T-helper 2 cell treated with Interferon-gamma antibody and Interleukin-4, amounts not matched to agents 100 ng/mL and 5 ng/mL, for 36 hours (primary cell): ENCODE data around the gene PFN4. TPM values are rescaled to one million over a fixed set of nuclear protein-coding genes. Genes with fewer than 3 reads are reported as not detected.

Source experiments
- intact Hi-C: fragments of 100-400 bp; cut with micrococcal nuclease; formaldehyde crosslinking; loops from one replicate; pipeline ENCODE4 v1.15.1; 2023
- total RNA-seq: library from RNA; stranded (reverse); gene quantifications from 2 replicates; pipeline ENCODE4 v1.2.3, GENCODE V29; 2022

PFN4 gene
- total RNA-seq, 1 donor from 2014 or later = not detected

DNA sequence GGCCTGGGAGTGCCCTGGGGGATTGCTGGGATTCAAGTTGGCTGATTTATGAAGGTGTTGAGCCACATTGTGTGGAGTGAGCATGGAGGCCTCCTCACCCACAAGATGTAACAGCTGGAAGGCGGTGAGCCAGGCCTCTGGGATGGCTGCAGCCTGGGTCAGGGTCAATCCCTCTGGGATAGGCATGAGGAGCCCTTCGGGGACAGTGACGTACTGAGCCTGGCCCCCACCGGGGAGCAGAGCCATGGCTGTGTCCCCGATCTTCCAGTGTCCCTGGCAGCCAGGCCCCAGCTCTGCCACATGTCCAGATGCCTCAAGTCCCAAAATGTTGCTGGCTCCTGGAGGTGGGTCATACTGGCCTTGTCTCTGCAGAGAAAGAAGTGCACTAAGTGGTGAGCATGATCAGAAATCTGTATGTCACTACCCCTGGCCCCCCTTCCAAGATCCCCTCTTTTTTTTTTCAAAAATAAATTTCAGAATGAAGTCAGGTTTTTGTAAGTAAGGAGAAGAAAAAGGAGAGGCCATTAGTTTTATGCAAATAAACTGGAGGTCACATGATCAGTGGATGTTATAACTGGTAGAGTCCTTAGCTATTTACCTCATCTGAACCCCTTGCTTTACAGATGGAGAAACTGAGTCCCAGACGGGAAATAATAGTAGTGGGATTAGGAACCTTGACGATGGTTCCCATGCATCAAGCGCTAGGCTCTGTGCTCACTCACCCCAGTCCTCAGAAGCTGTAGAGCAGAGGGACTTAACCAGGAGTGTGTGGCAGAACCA is 40.2 kb downstream of the PFN4 start:
- intact Hi-C loops = no loop called here

DNA sequence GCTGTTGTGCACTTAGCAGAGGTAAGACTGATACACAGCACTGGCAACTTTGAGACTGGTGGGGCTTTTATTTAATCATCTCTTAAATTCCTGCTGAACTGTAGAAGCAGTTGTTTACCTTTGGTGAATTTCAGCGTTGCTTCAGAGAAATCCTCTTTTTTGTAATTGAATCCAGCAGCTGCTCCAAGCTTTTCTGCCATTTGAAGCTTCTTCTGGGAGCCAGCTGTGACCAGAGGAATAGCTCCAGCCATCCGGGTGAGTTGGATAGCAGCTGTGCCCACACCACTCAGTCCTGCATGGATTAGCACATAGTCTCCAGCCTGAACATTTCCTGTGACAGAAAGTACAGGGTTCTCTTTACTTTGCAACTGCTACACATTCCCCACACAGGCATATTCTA is 42.4 kb downstream of the PFN4 start:
- intact Hi-C loops = no loop called here

DNA sequence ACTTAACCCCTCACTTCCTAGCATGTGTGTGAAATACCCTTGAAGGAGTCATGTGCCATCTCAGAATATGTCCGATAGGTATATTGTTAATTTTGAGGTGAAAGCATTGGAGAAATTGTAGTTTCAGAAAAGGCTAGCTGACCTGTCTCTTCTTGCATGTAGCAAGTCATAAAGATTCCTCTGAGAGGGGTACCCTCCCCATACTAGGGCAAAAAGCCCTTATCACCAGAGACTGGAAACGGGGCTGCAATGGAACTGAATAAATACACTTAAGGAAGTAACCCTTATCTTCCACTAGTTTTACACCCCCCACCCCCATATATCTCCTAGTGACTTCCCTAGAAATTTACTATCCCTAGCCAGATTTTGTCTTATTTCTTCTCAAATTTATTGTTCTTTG is 45.3 kb downstream of the PFN4 start:
- intact Hi-C loops = loop anchor here (2.0 to 10.0 kb wide), 3 partner anchors 45 to 717 kb away; partner anchors contain the start of genes CENPO, FAM228B, NCOA1 and PFN4

DNA sequence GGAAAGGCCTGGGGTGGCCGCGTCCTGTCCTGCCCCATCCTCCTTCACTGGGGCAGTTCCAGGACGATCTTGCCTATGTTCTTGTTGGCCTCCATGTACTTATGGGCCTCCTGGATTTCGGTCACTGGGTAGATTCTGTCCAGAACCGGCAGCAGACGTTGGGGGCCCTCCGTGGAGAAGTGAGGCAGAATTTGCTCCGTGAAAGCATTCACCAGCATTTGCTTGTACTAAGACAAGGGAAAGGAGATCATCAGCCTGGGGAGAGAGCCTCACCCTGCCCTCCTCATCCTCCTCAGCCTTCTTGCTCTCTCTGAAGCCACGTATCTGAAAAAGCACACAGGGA is 45.6 kb downstream of the PFN4 start:
- intact Hi-C loops = loop anchor here (2.0 to 10.0 kb wide), 3 partner anchors 45 to 717 kb away; partner anchors contain the start of genes CENPO, FAM228B, NCOA1 and PFN4

DNA sequence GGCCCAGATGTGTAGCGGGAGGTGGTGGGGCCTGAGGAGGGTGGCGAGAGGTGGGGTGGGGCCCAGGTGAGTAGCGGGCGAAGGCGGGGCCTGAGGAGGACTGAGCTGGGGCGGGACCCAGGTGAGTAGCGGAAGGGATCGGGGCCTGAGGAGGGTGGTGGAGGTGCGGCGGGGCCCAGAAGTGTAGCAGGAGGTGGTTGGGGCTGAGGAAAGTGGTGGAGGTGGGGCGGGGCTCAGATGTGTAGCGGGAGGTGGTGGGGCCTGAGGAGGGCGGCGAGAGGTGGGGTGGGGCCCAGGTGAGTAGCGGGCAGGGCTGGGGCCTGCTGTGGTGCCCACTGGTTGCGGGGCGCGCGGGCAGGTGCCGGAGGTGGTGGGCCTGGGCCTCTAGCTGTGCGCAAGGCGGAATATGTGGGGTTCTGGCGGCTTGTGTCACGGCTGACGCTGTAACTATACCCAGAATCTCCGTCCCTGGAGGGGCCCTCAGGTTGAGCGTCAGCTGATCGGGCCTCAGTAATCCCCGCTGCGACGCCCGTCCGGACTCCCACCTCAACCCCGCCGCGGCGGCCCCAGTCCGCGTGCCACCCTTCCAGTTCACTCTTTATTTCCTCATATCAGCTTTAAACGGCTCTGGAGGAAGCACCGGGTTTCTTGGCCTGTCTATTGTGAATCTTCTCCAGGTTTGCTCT is 46.1 kb downstream of the PFN4 start:
- intact Hi-C loops = loop anchor here (1.0 to 10.0 kb wide), 8 partner anchors 7 to 718 kb away; partner anchors contain the start of genes ATAD2B, CENPO, FAM228B and ITSN2

DNA sequence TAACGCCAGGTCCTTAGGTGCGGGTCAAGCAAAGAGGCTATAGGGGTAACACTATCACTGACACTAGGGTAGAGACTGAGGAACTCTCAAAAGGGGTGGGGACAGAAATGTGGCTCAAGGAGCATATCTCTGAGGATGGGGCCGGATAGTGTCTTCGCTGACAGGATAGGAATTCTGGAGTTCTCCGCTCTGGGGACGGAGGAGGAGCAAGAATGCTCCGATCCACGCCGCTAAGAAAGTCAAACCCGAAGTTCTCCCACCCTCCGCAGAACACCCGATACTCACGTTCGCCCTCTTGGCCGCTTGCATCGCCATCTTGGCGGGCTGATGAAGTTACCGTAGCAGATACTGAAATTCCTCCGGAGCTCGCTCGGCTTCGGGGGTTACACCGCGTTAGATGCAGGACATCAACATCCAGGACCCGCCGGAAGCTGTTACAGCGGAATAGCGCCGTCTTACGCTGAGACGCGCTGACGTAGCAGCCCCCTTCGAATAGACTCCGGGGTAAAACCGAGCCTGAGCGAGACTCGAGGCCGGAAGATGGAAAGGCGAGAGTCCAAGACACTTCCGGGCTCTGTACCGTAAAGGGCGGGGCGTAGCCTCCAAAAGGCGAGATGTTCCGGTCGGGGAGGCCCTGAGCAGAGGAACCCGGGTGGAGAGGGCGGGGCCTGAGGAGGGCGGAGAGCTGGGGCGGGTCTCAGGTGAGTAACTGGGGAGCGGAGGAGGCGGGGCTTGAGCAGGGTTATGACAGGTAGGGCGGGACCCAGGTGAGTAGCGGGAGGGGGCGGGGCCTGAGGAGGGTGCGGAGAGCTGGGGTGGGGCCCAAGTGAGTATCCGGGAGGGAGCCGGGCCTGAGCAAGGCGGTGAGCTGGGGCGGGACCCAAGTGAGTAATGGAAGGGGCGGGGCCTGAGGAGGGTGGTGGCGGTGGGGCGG is 47.0 kb downstream of the PFN4 start, which contains the start of gene SF3B6:
SF3B6 (minus strand) TSS at position 412 of the 934 bp plus-strand sequence; CDS start at position 315, 97 bp downstream.
- intact Hi-C loops = loop anchor here (1.0 to 10.0 kb wide), 8 partner anchors 8 to 719 kb away; partner anchors contain the start of genes ATAD2B, CENPO, FAM228B and ITSN2

DNA sequence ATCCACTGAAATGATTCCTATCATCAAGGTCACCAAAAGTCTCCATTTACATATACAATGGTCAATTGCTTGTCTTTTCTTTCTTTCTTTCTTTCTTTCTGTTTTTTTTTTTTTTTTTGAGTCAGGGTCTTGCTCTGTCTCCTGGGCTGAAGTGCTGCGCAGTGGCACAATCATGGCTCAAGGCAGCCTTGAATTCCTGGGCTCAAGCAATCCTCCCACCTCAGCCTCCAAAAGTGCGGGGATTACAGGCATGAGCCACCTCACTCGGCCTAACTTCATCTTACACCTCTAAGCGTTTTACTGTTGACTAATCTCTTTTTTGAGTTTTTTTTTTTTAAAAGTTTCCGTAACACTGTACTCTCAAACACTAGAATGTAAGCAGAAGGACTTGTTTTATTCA is 47.9 kb downstream of the PFN4 start:
- intact Hi-C loops = loop anchor here (10.0 kb wide), 1 partner anchor 720 kb away; the partner anchor contains the start of genes CENPO and PTRHD1

DNA sequence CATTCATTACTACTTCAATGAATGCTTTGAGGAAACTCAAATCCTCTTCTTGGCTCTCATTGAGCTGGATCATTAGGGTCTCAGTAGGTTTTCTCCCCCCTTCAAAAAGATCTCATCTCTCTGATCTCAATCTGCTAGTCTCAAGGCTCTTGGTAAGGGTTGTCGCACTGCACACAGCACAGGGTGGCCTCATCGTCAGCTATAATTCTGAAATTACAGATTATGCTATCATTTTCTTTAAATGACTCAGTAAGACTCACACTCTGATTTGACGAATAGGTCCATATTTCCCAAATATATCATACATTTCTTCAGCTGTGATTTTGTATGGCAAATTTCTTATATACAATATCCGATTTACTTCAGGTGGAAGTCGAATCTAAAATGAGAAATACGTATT is 49.3 kb downstream of the PFN4 start:
- intact Hi-C loops = loop anchor here (10.0 kb wide), 1 partner anchor 721 kb away; the partner anchor contains the start of genes CENPO and PTRHD1

DNA sequence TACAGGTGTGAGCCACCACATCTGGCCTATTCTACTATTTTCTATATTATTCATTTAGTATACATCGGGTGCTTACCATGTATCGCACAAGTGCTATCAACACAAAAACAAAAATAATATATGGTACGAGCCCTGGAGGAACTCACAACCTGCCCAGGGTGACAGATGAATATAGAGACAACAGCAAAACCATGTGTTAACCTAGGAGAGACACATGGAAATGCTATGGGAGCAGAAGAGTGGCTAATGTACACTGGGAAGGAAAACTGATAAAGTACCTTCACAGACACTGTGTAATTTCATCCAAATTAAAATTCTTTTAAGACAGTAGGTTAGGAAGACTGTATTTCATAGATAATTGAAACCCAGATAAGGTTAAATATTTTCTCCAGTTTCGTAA is 50.9 kb downstream of the PFN4 start:
- intact Hi-C loops = loop anchor here (10.0 kb wide), 1 partner anchor 723 kb away; the partner anchor contains the start of genes CENPO and PTRHD1

DNA sequence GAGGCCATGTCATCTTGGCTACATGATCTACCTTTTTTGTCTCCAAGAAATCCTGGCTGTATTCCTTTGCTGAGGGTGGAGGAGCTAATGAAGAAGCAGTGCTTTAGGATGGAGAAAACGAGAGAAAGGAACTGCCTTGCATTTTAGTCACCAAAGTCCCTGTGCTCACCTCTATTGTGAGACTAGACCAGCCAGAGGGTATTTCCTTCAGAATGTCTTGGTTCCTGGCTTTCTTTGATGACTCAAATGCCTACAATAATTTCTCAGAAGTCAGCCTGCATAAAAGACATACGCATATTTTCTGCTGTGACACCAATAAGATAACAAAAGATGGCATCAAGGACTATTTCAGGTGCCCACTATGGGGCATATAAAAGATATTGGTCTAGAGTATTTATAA is 57.8 kb downstream of the PFN4 start:
- intact Hi-C loops = no loop called here

Other genes starting within 250 kb of the PFN4 start
- gene ATAD2B, start 196.2 kb downstream of the PFN4 start, total RNA-seq = 25.5 and 28.8 TPM in 2 replicates
- 14.6 and 15.9 TPM in 2 replicates for gene UBXN2A, start 182.9 kb downstream of the PFN4 start, total RNA-seq
- 0.09 TPM in 1 of 2 replicates, not detected in the other for gene MFSD2B, start 113.2 kb downstream of the PFN4 start, total RNA-seq
- 20.2 and 22.3 TPM in 2 replicates for gene WDCP, start 75.9 kb downstream of the PFN4 start, total RNA-seq
- gene FKBP1B, start 73.6 kb downstream of the PFN4 start, total RNA-seq = 0.43 and 0.86 TPM in 2 replicates
- gene SF3B6, start 47.0 kb downstream of the PFN4 start, total RNA-seq = 92.5 and 94.6 TPM in 2 replicates
- gene TP53I3, start 38.5 kb downstream of the PFN4 start, total RNA-seq = 2.2 and 2.7 TPM in 2 replicates
- 6.6 and 6.8 TPM in 2 replicates for gene FAM228B, start 135 bp upstream of the PFN4 start, total RNA-seq
- 0.57 TPM in 1 of 2 replicates, not detected in the other for gene FAM228A, start 51.7 kb upstream of the PFN4 start, total RNA-seq
- gene ITSN2, start 237.2 kb upstream of the PFN4 start, total RNA-seq = 64.2 and 67.0 TPM in 2 replicates